Ureter (tissue), 1 donor: ENCODE measurements around the gene MMRN1. TPM values are rescaled to one million over a fixed set of nuclear protein-coding genes. Genes with fewer than 3 reads are reported as not detected.

Source experiments
- DNase-seq: peaks from one replicate; pipeline ENCODE4 v3.0.0-alpha.2; 2020; ENCODE audit warnings: low spot score
- total RNA-seq: library from RNA; stranded (reverse); gene quantifications from one replicate; pipeline ENCODE4 v1.2.4, GENCODE V29; 2023
- donor health status: DM: yes; HTN: yes; CAD: no.

The MMRN1 gene
- total RNA-seq, 1 donor from 2014 or later = 32.3 TPM

GRCh38 chr4:89995006-89995405 lies 100.4 kb downstream of the MMRN1 start:
- DNase-seq = no peak

- no peak for DNase-seq
These were observed 101.2 kb downstream of the MMRN1 start for GRCh38 chr4:89995814-89996213.

- no peak for DNase-seq
These were observed 102.6 kb downstream of the MMRN1 start for GRCh38 chr4:89997171-89997704.

- no peak for DNase-seq
These were observed 103.9 kb downstream of the MMRN1 start for GRCh38 chr4:89998469-89999011.

GRCh38 chr4:90001023-90001422 lies 106.4 kb downstream of the MMRN1 start:
- no peak for DNase-seq

- no peak for DNase-seq
These were observed 107.9 kb downstream of the MMRN1 start for GRCh38 chr4:90002441-90003062.

Other genes with a start within 250 kb of the MMRN1 start
- gene SNCA, start 57.7 kb upstream of the MMRN1 start, total RNA-seq = 5.3 TPM
- 94.5 TPM for gene CCSER1, start 232.5 kb downstream of the MMRN1 start, total RNA-seq